Mucosa of stomach (tissue), 1 donor: ENCODE measurements around the gene PRLR.

Experiments
- H3K27me3 ChIP-seq: one replicate; pipeline ENCODE4 v1.7.0; 2013; ENCODE audit warnings: mild to moderate bottlenecking, low read length; ENCODE audit not compliant: control insufficient read depth, insufficient read depth
- H3K36me3 ChIP-seq: one replicate; pipeline ENCODE4 v1.7.0; 2013; ENCODE audit warnings: low read length; ENCODE audit not compliant: control insufficient read depth, insufficient read depth
- H3K4me1 ChIP-seq: one replicate; pipeline ENCODE4 v1.7.0; 2013; ENCODE audit warnings: mild to moderate bottlenecking, low read length; ENCODE audit not compliant: control insufficient read depth, insufficient read depth
- H3K4me3 ChIP-seq: one replicate; pipeline ENCODE4 v1.7.0; 2013; ENCODE audit warnings: low read length
- H3K9ac ChIP-seq: one replicate; pipeline ENCODE4 v1.7.0; 2013; ENCODE audit warnings: mild to moderate bottlenecking, low read length, moderate library complexity
- H3K9me3 ChIP-seq: one replicate; pipeline ENCODE4 v1.7.0; 2013; ENCODE audit warnings: mild to moderate bottlenecking, low read length, moderate library complexity; ENCODE audit not compliant: control insufficient read depth
- donor health status: Pancreatic carcinoma.

PRLR gene

GRCh38 chr5:35032356-35032755 lies 197.9 kb downstream of the PRLR start:
- no peaks in the 10 kb centered on the region for H3K9me3 ChIP-seq
- no peaks in the 10 kb centered on the region for H3K36me3 ChIP-seq
- H3K4me3 ChIP-seq, result no peak overlapping the region
- H3K4me1 ChIP-seq, result no peaks in the 10 kb centered on the region
- H3K9ac ChIP-seq, result no peak overlapping the region
- no peaks in the 10 kb centered on the region for H3K27me3 ChIP-seq

GRCh38 chr5:35031276-35031675 lies 199.0 kb downstream of the PRLR start:
- Histone ChIP-seq H3K9me3 (no peaks in the 10 kb centered on the region), H3K4me3 (no peak overlapping the region), H3K27me3 (no peaks in the 10 kb centered on the region), H3K9ac (no peak overlapping the region), H3K4me1 (no peaks in the 10 kb centered on the region), H3K36me3 (no peaks in the 10 kb centered on the region)

DNA sequence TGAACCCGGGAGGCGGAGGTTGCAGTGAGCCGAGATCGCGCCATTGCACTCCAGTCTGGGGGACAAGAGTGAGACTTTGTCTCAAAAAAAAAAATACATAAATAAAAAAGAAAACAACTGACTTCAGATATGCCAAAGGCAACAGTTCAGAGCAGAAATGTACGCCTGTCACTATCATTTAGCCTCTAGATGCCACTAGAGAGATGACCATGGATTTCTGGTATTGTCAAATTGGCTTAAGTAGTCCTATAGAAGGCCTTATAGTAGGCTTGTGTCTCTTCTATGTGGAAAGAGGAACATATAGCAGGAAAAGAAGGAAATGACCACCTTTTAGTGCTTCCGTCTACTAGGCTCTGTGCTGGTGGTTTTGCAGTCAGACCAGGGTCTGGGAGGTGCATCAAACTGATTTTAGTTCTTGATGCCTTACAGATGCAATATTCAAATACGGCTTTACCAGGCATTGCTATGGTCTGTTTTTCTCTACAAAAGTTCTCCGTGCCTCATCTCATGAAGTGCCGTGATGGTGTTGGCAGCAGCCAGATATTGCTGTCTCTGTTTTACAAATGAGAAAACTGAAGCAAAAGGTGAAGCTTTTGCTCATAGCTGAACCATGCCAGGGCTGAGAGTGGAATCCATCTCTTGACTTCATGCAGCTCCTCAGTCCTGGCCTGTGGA lies 199.7 kb downstream of the PRLR start:
- Histone ChIP-seq H3K36me3 (no peaks in the 10 kb centered on the region), H3K27me3 (no peaks in the 10 kb centered on the region), H3K4me1 (no peaks in the 10 kb centered on the region), H3K9me3 (no peaks in the 10 kb centered on the region), H3K4me3 (no peak overlapping the region), H3K9ac (no peak overlapping the region)

GRCh38 chr5:35029333-35029732 lies 201.0 kb downstream of the PRLR start:
- H3K4me3 ChIP-seq, result no peak overlapping the region
- no peaks in the 10 kb centered on the region for H3K4me1 ChIP-seq
- no peaks in the 10 kb centered on the region for H3K36me3 ChIP-seq
- no peaks in the 10 kb centered on the region for H3K9me3 ChIP-seq
- H3K9ac ChIP-seq, result no peak overlapping the region
- no peaks in the 10 kb centered on the region for H3K27me3 ChIP-seq

DNA sequence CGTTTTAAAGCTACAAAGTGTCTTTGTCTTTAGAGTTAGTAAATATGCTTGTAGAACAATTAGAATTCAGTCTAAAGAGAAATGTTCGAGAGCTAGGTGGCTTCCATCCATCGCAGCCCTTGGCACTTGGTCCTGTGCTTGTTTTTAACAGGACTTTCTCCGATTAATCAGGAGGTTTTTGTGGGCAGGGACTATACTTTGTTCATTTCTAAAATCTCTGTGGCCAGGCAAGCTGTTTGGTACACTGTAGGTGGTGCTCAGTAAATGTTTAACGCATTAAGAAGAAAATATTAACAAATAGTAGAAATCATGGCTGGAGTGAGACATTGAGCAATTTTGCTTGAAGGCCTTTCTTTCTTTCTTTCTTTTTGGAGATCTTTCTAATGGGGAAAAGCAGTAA lies 203.3 kb downstream of the PRLR start:
- H3K4me3 ChIP-seq, result no peak overlapping the region
- no peak overlapping the region for H3K9ac ChIP-seq
- no peaks in the 10 kb centered on the region for H3K27me3 ChIP-seq
- H3K4me1 ChIP-seq, result no peaks in the 10 kb centered on the region
- no peaks in the 10 kb centered on the region for H3K36me3 ChIP-seq
- no peaks in the 10 kb centered on the region for H3K9me3 ChIP-seq

DNA sequence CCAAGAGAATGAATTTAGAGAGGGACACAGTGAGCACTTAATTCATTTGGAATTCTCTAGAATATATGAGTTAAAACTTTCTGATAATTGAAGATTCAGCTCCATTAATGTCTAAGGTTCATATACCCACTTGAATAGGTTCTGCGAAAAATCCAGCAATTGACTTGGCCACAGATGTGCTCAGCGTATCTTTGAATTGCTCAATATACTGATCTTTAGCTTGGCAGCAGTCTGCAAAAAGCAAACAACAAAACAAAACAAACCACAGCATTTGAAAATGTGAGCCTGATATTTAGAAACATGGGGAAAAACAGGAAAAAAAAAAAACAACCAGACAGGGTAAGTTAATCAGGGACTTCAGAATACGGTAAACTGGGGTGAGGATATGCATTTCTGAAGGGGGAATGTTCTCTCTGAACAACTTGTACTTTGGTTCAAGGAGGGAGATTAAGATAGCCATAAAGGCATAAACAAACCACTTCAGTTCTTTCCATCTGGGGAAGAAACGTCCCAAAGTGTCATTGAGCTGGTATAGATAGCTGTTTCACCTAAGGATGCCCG lies 203.9 kb downstream of the PRLR start:
- H3K9me3 ChIP-seq, result no peaks in the 10 kb centered on the region
- H3K36me3 ChIP-seq, result no peaks in the 10 kb centered on the region
- no peak overlapping the region for H3K9ac ChIP-seq
- no peak overlapping the region for H3K4me3 ChIP-seq
- H3K27me3 ChIP-seq, result no peaks in the 10 kb centered on the region
- H3K4me1 ChIP-seq, result no peaks in the 10 kb centered on the region

GRCh38 chr5:35024911-35025510 lies 205.3 kb downstream of the PRLR start:
- H3K4me3 ChIP-seq, result no peak overlapping the region
- no peak overlapping the region for H3K9ac ChIP-seq
- H3K4me1 ChIP-seq, result no peaks in the 10 kb centered on the region
- no peaks in the 10 kb centered on the region for H3K27me3 ChIP-seq
- H3K9me3 ChIP-seq, result no peaks in the 10 kb centered on the region
- no peaks in the 10 kb centered on the region for H3K36me3 ChIP-seq

DNA sequence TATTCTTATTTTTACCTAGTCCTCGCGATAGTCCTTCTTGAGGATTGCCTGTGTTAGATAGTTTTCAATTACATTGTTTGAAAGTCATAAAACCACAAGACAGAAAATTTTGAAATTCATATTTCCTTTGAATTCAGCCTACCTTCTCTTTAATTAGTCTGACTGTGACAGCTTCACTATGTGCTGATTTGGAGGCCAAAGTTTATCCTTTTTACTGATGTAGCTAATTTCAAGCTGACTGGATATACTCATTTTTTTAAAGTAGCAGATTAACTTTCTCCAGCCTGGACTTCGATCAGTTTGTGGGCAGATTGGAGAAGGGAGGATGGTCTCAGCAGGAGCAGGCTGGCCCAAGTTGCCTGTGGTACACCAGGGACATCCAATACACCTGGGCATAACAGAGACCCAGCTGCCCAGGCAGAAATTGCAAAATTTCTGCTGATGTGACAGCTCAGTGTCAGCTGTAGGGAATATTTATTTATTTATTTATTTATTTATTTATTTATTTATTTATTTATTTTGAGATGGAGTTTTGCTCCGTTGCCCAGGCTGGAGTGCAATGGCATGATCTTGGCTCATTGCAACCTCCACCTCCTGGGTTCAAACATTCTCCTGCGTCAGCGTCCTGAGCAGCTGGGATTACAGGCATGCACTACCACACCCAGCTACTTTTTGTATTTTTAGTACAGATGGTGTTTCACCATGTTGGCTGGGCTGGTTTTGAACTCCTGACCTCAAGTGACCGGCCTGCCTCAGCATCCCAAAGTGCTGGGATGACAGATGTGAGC lies 206.7 kb downstream of the PRLR start:
- no peaks in the 10 kb centered on the region for H3K27me3 ChIP-seq
- H3K36me3 ChIP-seq, result no peaks in the 10 kb centered on the region
- no peaks in the 10 kb centered on the region for H3K9me3 ChIP-seq
- no peak overlapping the region for H3K9ac ChIP-seq
- no peaks in the 10 kb centered on the region for H3K4me1 ChIP-seq
- no peak overlapping the region for H3K4me3 ChIP-seq

DNA sequence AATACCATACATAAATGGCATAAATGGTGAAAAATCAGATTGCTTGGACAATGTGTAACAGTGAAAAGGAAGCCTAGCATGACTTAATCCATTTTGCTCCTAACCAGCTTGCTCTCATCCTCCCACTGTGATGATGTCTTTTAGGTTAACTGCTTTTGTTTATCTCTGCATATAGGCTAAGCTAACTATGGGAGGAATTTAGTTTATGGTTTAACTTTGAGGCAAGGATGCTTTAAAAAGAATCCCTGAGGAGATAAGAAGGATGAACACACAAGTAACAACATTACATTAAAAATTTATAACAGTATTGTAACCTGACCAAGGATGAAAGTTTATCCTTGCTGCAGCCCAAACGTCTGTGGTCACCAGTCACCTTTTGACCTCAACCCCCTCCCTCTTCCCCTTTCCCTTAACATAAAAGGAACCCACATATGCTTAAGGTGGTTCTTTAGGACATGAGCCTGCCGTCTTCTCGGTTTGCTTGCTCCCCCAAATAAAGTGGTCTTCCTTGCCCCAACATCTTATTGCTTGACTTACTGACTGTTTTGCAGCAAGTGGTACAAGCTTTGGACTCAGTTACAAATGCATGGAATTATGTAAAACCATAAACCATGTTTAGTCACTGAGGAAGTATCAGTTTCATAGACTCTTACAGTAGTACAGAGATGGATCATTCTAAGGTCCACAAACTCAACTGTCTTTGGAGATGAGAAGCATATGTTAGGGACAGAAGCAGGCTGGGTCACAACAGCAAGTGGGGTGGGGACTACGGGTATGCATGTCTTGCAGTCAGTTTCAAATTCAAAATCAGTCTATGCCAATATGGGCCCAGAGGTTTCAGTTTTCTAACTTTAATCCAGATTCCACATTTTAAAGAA lies 213.9 kb downstream of the PRLR start:
- no peaks in the 10 kb centered on the region for H3K36me3 ChIP-seq
- H3K9ac ChIP-seq, result no peak overlapping the region
- no peaks in the 10 kb centered on the region for H3K4me1 ChIP-seq
- no peaks in the 10 kb centered on the region for H3K27me3 ChIP-seq
- H3K9me3 ChIP-seq, result no peaks in the 10 kb centered on the region
- no peak overlapping the region for H3K4me3 ChIP-seq

GRCh38 chr5:35015063-35015462 lies 215.2 kb downstream of the PRLR start:
- no peaks in the 10 kb centered on the region for H3K9me3 ChIP-seq
- H3K36me3 ChIP-seq, result no peaks in the 10 kb centered on the region
- H3K4me1 ChIP-seq, result no peaks in the 10 kb centered on the region
- H3K27me3 ChIP-seq, result no peaks in the 10 kb centered on the region
- H3K9ac ChIP-seq, result no peak overlapping the region
- no peak overlapping the region for H3K4me3 ChIP-seq

- Histone ChIP-seq H3K27me3 (no peaks in the 10 kb centered on the region), H3K4me3 (no peak overlapping the region), H3K36me3 (no peaks in the 10 kb centered on the region), H3K9me3 (no peaks in the 10 kb centered on the region), H3K9ac (no peak overlapping the region), H3K4me1 (no peaks in the 10 kb centered on the region)
These were observed 217.5 kb downstream of the PRLR start for GRCh38 chr5:35012796-35013195.
